Measurements from ENCODE around the gene ZNF106. TPM values are rescaled to one million over a fixed set of nuclear protein-coding genes. Genes with fewer than 3 reads are reported as not detected.

The ZNF106 gene
- total RNA-seq, 1 experiment from 2014 or later = 58.2 TPM

- no peak for TF ChIP-seq NR2C2 (CRISPR knock-in tag; IDR thresholded peaks at IDR 0.05)
- TF ChIP-seq ELF4 (CRISPR knock-in tag; IDR thresholded peaks at IDR 0.05; ENCODE audit: low read depth) = no peak
- TF ChIP-seq RORB (CRISPR knock-in tag; IDR thresholded peaks at IDR 0.05) = no peak
- no peak for TF ChIP-seq ZNF423 (CRISPR knock-in tag; IDR thresholded peaks at IDR 0.05)
- TF ChIP-seq MXD4 (CRISPR knock-in tag; IDR thresholded peaks at IDR 0.05; ENCODE audit: borderline replicate concordance) = no peak
Observed at GRCh38 chr15:42503825-42504224, 12.9 kb upstream of the ZNF106 start (continued).

GRCh38 chr15:42502477-42502876 is 11.5 kb upstream of the ZNF106 start:
- Mint-ChIP-seq H3K36me3 (no peaks in the 10 kb centered on the region), H3K27me3 (ENCODE audit: low read depth) (no peaks in the 10 kb centered on the region), H3K4me3 (no peak overlapping the region), H3K9me3 (no peaks in the 10 kb centered on the region), H3K4me1 (peaks cover 40% of the 10 kb centered on the region), H3K27ac (no peak overlapping the region)
- ChIA-PET CTCF (no interaction called here), POLR2A (interaction anchor here (2.0 kb wide), 1 partner anchor 11 kb away, joined by 5 read pairs; the partner anchor contains the start of gene ZNF106)
- no peak for DNase-seq (ENCODE audit: low spot score)
- ATAC-seq = no peak
- TF ChIP-seq ZBTB21 (CRISPR knock-in tag; IDR thresholded peaks at IDR 0.05; ENCODE audit: borderline replicate concordance) = no peak
- no peak for TF ChIP-seq GRHL2 (CRISPR knock-in tag; IDR thresholded peaks at IDR 0.05; ENCODE audit: insufficient replicate concordance, severe bottlenecking)
- no peak for TF ChIP-seq SOX15 (CRISPR knock-in tag; IDR thresholded peaks at IDR 0.05)
- TF ChIP-seq ESRRA (CRISPR knock-in tag; IDR thresholded peaks at IDR 0.05; ENCODE audit: borderline replicate concordance) = no peak
- TF ChIP-seq E2F4 (CRISPR knock-in tag; IDR thresholded peaks at IDR 0.05; ENCODE audit: borderline replicate concordance, low read depth) = no peak
- no peak for TF ChIP-seq ZNF416 (CRISPR knock-in tag; IDR thresholded peaks at IDR 0.05)
- no peak for TF ChIP-seq FOXK1 (CRISPR knock-in tag; IDR thresholded peaks at IDR 0.05)
- TF ChIP-seq TEAD1 (CRISPR knock-in tag; IDR thresholded peaks at IDR 0.05) = no peak
- no peak for TF ChIP-seq ZNF232 (CRISPR knock-in tag; IDR thresholded peaks at IDR 0.05)
- no peak for TF ChIP-seq ATF6 (CRISPR knock-in tag; IDR thresholded peaks at IDR 0.05)
- TF ChIP-seq TCF7 (CRISPR knock-in tag; IDR thresholded peaks at IDR 0.05; ENCODE audit: low read depth) = no peak

- TF ChIP-seq ZNF263 (CRISPR knock-in tag; IDR thresholded peaks at IDR 0.05; ENCODE audit: low read depth) (no peak), FOXK1 (CRISPR knock-in tag; IDR thresholded peaks at IDR 0.05) (no peak), CREM (CRISPR knock-in tag; IDR thresholded peaks at IDR 0.05) (no peak), ESRRA (CRISPR knock-in tag; IDR thresholded peaks at IDR 0.05; ENCODE audit: borderline replicate concordance) (no peak)
- no peaks in the 10 kb centered on the region for H3K27me3 Mint-ChIP-seq (ENCODE audit: low read depth)
- ATAC-seq = no peak
- H3K9me3 Mint-ChIP-seq = no peaks in the 10 kb centered on the region
- no peak for DNase-seq (ENCODE audit: low spot score)
- no peaks in the 10 kb centered on the region for H3K36me3 Mint-ChIP-seq
- CTCF ChIA-PET = interaction anchor here (0.6 to 0.7 kb wide), 2 partner anchors 40 to 111 kb away, joined by 3 read pairs; no protein-coding TSS in a partner anchor
- POLR2A ChIA-PET = interaction anchor here (0.7 kb wide), 1 partner anchor 28 kb away, joined by 5 read pairs; no protein-coding TSS in a partner anchor
- H3K27ac Mint-ChIP-seq = peak overlapping the region; percentile 46
- no peak overlapping the region for H3K4me3 Mint-ChIP-seq
- peaks cover 50% of the 10 kb centered on the region for H3K4me1 Mint-ChIP-seq
Observed at GRCh38 chr15:42499858-42500609, 9.1 kb upstream of the ZNF106 start.
